Neural cell (in vitro differentiated cells): ENCODE data around the gene ADCY4. TPM values are rescaled to one million over a fixed set of nuclear protein-coding genes. Genes with fewer than 3 reads are reported as not detected.

Experiments used
- H2AFZ ChIP-seq: fragments of 200-600, 300-800 bp; sonication (generic), shearing (Covaris generic); 2 replicates; pipeline ENCODE4 v1.6.0; 2014; ENCODE audit warnings: low read depth, mild to moderate bottlenecking, antibody characterized with exemption, low read length, moderate library complexity
- H3F3A ChIP-seq: fragments of 200-600 bp; shearing (Covaris generic); 2 replicates; pipeline ENCODE4 v1.6.1; 2016; ENCODE audit warnings: mild to moderate bottlenecking, moderate library complexity, mixed read lengths, antibody characterized with exemption, low read length; ENCODE audit not compliant: insufficient read depth, poor library complexity, severe bottlenecking
- H3K27ac ChIP-seq: fragments of 200-600, 300-800 bp; sonication (generic), shearing (Covaris generic); 2 replicates; pipeline ENCODE4 v1.5.1; 2014; ENCODE audit warnings: mild to moderate bottlenecking, low read length, moderate library complexity
- H3K27me3 ChIP-seq: fragments of 300-800, 200-600 bp; sonication (generic), shearing (Covaris generic); 2 replicates; pipeline ENCODE4 v1.6.0; 2014; ENCODE audit warnings: mild to moderate bottlenecking, low read depth, low read length, moderate library complexity; ENCODE audit not compliant: insufficient read depth
- H3K36me3 ChIP-seq: fragments of 300-800, 200-600 bp; sonication (generic), shearing (Covaris generic); 2 replicates; pipeline ENCODE4 v1.5.1; 2014; ENCODE audit warnings: mild to moderate bottlenecking, antibody characterized with exemption, low read length, moderate library complexity; ENCODE audit not compliant: insufficient read depth
- H3K4me2 ChIP-seq: fragments of 300-800, 200-600 bp; sonication (generic), shearing (Covaris generic); 2 replicates; pipeline ENCODE4 v1.6.0; 2014; ENCODE audit warnings: mild to moderate bottlenecking, low read length
- H3K4me3 ChIP-seq: fragments of 300-800, 200-600 bp; sonication (generic), shearing (Covaris generic); 2 replicates; pipeline ENCODE4 v1.5.1; 2014; ENCODE audit warnings: mild to moderate bottlenecking, low read length, moderate library complexity
- H3K79me2 ChIP-seq: fragments of 200-600 bp; shearing (Covaris generic); replicated peaks from 2 replicates; pipeline ENCODE4 v1.6.0; 2014; ENCODE audit warnings: mild to moderate bottlenecking, low read length, moderate library complexity; ENCODE audit not compliant: insufficient read depth
- H3K9ac ChIP-seq: fragments of 300-800, 200-600 bp; sonication (generic), shearing (Covaris generic); 2 replicates; pipeline ENCODE4 v1.6.1; 2016; ENCODE audit warnings: mild to moderate bottlenecking, low read length, mixed read lengths
- H3K9me2 ChIP-seq: fragments of 200-600 bp; shearing (Covaris generic); 2 replicates; pipeline ENCODE4 v1.6.1; 2016; ENCODE audit warnings: mild to moderate bottlenecking, low read length, mixed read lengths; ENCODE audit not compliant: insufficient read depth
- H3K9me3 ChIP-seq: fragments of 200-600, 300-800 bp; sonication (generic), shearing (Covaris generic); 2 replicates; pipeline ENCODE4 v1.6.1; 2016; ENCODE audit warnings: mild to moderate bottlenecking, mixed run types, low read length, moderate library complexity, mixed read lengths
- H4K20me1 ChIP-seq: fragments of 200-600 bp; shearing (Covaris generic); 2 replicates; pipeline ENCODE4 v1.6.1; 2016; ENCODE audit warnings: mild to moderate bottlenecking, mixed run types; ENCODE audit not compliant: insufficient read depth
- CTCF ChIP-seq: fragments of 450-650 bp; IDR thresholded peaks from 2 replicates; pipeline ENCODE4 v1.5.1; 2014; ENCODE audit warnings: antibody characterized with exemption, mild to moderate bottlenecking, moderate library complexity; ENCODE audit not compliant: poor library complexity, severe bottlenecking
- EP300 ChIP-seq: fragments of 450-650 bp; conservative IDR thresholded peaks from 2 replicates; pipeline ENCODE4 v1.6.1; 2014; ENCODE audit warnings: antibody characterized with exemption, mild to moderate bottlenecking, moderate library complexity; ENCODE audit not compliant: poor library complexity, severe bottlenecking
- EZH2 ChIP-seq: fragments of 200-600, 300-800 bp; shearing (Covaris generic), sonication (generic); IDR thresholded peaks from 2 replicates; pipeline ENCODE4 v1.6.1; 2014; ENCODE audit warnings: antibody characterized with exemption, low read length, borderline replicate concordance, mild to moderate bottlenecking; ENCODE audit not compliant: insufficient read depth, poor library complexity, severe bottlenecking
- MXI1 ChIP-seq: fragments of 450-650 bp; conservative IDR thresholded peaks from 2 replicates; pipeline ENCODE4 v1.6.1; 2014; ENCODE audit warnings: antibody characterized with exemption, mild to moderate bottlenecking; ENCODE audit not compliant: poor library complexity, severe bottlenecking
- POLR2AphosphoS5 ChIP-seq: IDR thresholded peaks from 2 replicates; pipeline ENCODE4 v1.6.1; 2012
- RAD21 ChIP-seq: fragments of 450-650 bp; conservative IDR thresholded peaks from 2 replicates; pipeline ENCODE4 v1.6.1; 2014; ENCODE audit warnings: antibody characterized with exemption, mild to moderate bottlenecking, moderate library complexity
- REST ChIP-seq: IDR thresholded peaks from 2 replicates; pipeline ENCODE4 v1.6.1; 2012; ENCODE audit warnings: borderline replicate concordance
- SMC3 ChIP-seq: fragments of 450-650 bp; conservative IDR thresholded peaks from 2 replicates; pipeline ENCODE4 v1.6.1; 2014; ENCODE audit warnings: antibody characterized with exemption, mild to moderate bottlenecking, moderate library complexity; ENCODE audit not compliant: poor library complexity
- TAF1 ChIP-seq: IDR thresholded peaks from 2 replicates; pipeline ENCODE4 v1.6.1; 2012; ENCODE audit warnings: low read depth
- polyA plus RNA-seq: library from polyadenylated mRNA; depleted of rRNA; stranded (reverse); fragments of >200 nt; gene quantifications from 2 replicates; pipeline ENCODE4 v1.2.3, GENCODE V29; 2014

Gene ADCY4
- polyA plus RNA-seq, 1 donor from 2014 or later: not detected

- no peak overlapping the region for H3K4me3 ChIP-seq
- H3K9me3 ChIP-seq: no peaks in the 10 kb centered on the region
- no peaks in the 10 kb centered on the region for H3K79me2 ChIP-seq
- H3K36me3 ChIP-seq: no peaks in the 10 kb centered on the region
- H3K27ac ChIP-seq: no peak overlapping the region
- peaks cover 8% of the 10 kb centered on the region for H3K27me3 ChIP-seq
- no peak overlapping the region for H3K4me2 ChIP-seq
- no peaks in the 10 kb centered on the region for H3F3A ChIP-seq
- no peaks in the 10 kb centered on the region for H4K20me1 ChIP-seq
- no peaks in the 10 kb centered on the region for H3K9me2 ChIP-seq
- no peak overlapping the region for H3K9ac ChIP-seq
- H2AFZ ChIP-seq: no peak overlapping the region
- TF ChIP-seq REST (no peak), EZH2 (no peak), EP300 (no peak), MXI1 (no peak), SMC3 (no peak), TAF1 (no peak), CTCF (no peak), RAD21 (no peak), POLR2AphosphoS5 (no peak)
Measured at GRCh38 chr14:24323341-24323740, 11.5 kb downstream of the ADCY4 start.

- Histone ChIP-seq H3K9me3 (no peaks in the 10 kb centered on the region), H3K9me2 (no peaks in the 10 kb centered on the region), H4K20me1 (no peaks in the 10 kb centered on the region), H3K27ac (no peak overlapping the region), H3K4me2 (no peak overlapping the region), H3K36me3 (no peaks in the 10 kb centered on the region), H2AFZ (no peak overlapping the region), H3K79me2 (no peaks in the 10 kb centered on the region), H3F3A (no peaks in the 10 kb centered on the region), H3K9ac (no peak overlapping the region), H3K4me3 (no peak overlapping the region), H3K27me3 (peaks cover 8% of the 10 kb centered on the region)
- TF ChIP-seq RAD21 (no peak), REST (no peak), EZH2 (no peak), SMC3 (no peak), POLR2AphosphoS5 (no peak), MXI1 (no peak), CTCF (no peak), EP300 (no peak), TAF1 (no peak)
Measured at GRCh38 chr14:24322672-24323071, 12.2 kb downstream of the ADCY4 start.
